ENCODE results near the gene GRIN2C.
A peak's percentile ranks its signal among the peaks of the same experiment; 100 is the strongest.
"Not testable (repeated sequence)": the region's sequence is repeated elsewhere in the genome, so short reads cannot be mapped to it uniquely, and the experiment has no call there.

Gene GRIN2C

GRCh38 chr17:74879308-74879707 lies 19.6 kb upstream of the GRIN2C start:
- ATAC-seq (no peak), DNase-seq (no peak)

DNA sequence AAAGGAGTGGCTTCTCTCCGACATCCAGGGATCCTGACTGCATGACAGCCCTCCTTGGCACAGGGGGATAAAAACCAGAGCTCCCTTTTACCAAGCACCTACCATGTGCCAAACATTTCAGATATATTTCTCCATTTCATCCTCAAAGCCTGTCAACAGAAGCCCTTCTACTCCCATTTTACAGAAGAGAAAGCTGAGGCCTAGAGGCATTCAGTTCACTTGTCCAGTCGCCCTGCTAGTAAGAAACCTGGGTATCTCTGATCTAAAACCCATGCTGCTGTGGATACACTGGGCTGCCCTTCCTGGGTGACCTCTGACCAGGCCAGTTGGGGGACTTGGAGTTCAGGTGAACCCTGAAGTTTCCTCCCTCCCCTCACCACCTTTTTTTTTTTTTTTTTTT lies 19.0 kb upstream of the GRIN2C start:
- ATAC-seq: no peak
- no peak for DNase-seq

- DNase-seq (no peak), ATAC-seq (no peak)
Measured at GRCh38 chr17:74877592-74878548, 18.2 kb upstream of the GRIN2C start.

- ATAC-seq (no peak), DNase-seq (no peak)
Measured at GRCh38 chr17:74875977-74876593, 16.4 kb upstream of the GRIN2C start.

- no peak for ATAC-seq
- DNase-seq: no peak
Measured at GRCh38 chr17:74875155-74875976, 15.7 kb upstream of the GRIN2C start.

DNA sequence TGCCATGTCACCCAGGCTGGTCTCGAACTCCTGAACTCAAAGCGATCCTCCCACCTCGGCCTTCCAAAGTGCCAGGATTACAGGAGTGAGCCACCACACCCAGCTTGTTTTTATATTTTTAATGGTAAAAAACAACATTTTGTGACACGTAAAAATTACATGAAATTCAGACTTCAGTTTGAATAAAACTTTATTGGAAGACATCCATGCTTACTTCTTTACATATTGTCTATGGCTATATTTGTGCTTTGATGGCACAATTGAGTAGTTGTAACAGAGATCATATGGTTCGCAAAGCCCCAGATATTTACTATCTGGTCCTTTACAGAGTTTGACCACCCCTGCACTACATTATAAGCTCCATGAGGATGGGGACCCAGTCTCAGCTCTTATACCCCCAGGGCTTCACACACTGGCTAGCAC lies 14.9 kb upstream of the GRIN2C start:
- ATAC-seq (no peak), DNase-seq (no peak)

DNA sequence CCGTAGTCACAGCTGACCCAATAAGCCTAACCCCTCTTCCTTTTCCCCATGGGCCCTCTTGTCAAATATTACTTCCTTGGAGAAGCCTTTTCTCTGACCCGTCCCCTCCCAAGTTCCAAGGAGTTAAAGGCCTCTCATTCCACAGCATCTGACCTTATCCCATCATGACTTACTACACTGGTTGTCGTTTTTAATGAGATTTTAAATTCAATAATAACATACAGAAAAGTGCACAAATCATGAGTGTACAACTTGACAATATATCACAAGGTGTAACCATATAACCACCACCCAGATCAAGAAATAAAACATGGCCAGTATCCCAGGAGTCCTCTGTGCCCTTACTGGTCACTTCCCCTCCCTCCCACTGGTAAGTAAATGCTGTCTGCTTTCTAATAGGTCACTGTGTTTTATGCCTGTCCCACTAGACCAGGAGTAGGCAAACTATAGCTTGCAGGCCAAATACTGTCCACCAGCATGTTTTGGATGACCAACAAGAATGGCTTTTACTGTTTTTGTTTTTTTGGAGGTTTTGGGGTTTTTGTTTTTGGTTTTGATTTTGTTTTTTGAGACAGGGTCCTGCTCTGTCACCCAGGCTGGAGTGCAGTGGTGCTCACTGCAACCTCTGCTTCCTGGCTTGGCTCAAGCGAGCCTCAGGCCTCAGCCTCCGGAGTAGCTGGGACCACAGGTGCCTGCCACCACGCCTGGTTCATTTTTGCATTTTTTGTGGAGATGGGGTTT lies 14.4 kb upstream of the GRIN2C start:
- no peak for DNase-seq

DNA sequence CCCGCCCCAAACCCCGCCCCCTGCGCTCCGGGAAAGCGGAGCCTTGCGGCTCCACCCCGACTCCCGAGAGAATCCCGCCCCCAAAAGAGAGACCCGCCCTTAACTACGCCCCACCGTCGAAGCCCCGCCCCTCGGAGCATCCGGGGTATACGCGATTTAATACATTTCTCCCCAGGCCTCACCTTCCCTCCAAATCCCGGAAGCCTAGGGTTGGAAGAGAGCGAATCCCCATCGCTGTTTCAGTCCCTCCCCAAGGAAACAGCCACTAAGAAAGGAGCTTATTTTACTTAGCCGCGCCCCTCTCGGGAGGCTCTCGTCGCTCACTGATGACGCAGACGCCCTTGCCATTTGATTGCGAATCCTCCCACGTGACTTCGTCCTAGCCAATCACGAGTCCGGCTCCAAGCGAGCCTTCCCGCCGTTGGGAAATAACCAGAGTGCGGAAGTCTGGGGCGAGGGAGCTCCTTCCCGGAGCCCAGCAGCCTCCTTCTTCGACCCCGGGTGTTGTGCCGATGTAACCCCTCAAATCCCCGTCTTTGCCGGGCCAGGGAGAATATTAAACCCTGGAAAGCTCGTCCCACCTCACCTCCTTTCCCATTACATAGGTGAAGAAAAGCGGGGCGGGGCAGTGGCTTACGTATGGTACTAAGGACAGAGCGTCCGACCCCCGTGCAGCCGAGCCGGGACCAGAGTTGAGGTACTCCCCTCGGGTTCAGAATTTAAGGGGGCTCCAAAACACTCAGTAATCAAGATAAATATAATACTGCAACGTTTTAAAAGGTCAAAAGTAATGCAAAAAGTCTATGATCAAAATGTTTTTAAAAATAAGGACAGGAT lies 13.6 kb upstream of the GRIN2C start:
- DNase-seq: peak; percentile 99
- peak; percentile 95 for ATAC-seq

More for the DNA sequence above, 14.4 kb upstream of the GRIN2C start:
- no peak for ATAC-seq

GRCh38 chr17:74872313-74873036 lies 12.8 kb upstream of the GRIN2C start, which contains the start of gene FDXR:
Gene FDXR, minus strand, starts transcription at chr17:74872994. Its CDS starts 50 bp downstream, at chr17:74872944.
- DNase-seq: no peak
- ATAC-seq: peak; percentile 7

DNA sequence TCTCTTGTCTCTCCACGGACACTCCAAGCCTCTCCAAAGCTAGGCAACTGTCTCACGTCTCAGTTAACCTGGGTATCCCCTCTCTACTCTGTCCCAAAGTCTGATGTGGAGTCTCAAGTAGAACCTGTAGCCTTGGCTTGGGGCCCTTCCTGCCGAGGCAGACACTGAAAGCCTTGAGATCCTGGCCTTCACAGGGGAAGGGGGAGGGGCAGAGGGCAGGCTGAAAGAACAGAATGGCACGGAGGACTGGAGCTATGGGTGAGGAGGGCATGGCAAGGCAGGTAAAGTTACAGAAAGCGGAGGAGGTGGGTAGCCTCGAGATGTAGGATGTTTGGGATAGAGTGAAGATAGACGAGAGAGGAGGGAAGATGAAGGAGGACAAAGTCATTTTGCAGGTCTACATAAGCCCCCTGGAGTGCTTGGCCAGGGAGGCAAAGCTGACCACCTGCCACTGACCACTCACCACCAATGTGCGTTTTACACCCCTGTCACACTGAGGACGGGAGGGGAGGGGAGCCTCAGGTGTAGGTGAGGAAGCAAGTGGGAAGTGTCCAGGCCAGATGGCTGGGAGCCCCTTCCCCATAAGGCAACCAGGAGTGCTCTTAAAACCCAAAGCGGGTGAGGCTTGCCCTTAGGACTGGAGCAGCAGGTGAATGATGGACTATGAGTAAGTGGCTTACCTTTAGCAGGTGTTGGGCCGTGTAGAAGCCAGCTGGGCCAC lies 11.8 kb upstream of the GRIN2C start:
- no peak for DNase-seq
- ATAC-seq: no peak

DNA sequence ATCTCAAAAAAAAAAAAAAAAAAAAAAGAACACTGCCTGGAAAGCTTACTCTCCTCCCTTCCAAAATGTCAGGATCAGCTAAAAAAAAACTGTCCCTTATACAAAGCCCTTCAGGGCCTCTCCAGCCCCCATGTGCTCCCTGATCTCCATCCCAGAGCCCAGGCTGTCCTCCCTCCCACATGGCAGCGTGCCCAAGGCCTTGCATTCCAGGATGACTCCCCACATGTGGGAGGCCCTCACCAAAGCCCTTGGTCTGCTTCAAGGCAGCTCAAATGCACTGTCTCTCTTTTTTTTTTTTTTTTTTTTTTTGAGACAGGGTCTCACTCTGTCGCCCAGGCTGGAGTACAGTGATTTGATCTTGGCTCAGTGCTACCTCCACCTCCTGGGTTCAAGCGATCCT lies 10.8 kb upstream of the GRIN2C start:
- DNase-seq (no peak), ATAC-seq (no peak)

DNA sequence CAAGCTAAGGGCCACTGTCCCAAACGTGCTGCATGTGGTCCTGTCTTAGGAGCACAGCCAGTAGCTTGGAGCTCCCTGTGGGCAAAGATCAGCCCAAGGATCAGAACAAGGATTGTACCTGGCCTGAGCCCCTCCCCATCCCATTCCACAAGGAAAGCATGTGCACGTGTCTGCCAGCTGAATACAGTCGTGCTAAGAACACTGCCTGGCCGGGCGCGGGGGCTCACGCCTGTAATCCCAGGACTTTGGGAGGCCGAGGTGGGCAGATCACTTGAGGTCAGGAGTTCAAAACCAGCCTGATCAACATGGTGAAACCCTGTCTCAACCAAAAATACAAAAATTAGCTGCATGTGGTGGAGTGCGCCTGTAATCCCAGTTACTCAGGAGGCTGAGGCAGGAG lies 10.3 kb upstream of the GRIN2C start:
- not testable (repeated sequence) for ATAC-seq, DNase-seq

DNA sequence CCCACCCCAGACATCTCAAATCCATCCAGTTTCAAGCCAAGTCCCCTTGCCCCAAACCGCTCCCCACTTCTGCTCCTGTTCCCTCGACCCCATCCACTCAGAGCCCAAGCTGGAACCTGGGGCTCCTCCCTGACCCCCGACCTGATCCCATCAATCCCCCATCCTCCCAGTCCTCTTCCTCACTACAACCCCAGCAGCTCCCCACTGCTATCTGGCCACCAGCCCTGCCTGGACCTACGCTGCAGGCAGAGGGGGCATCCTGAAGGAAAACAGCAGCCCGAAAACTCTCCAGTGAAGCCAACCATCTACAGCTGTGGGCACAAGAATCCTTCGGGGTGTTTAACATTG lies 9.2 kb upstream of the GRIN2C start:
- no peak for ATAC-seq
- DNase-seq: no peak

GRCh38 chr17:74868251-74868907 lies 8.7 kb upstream of the GRIN2C start:
- DNase-seq (no peak), ATAC-seq (no peak)

- no peak for ATAC-seq
- DNase-seq: no peak
Measured at GRCh38 chr17:74866198-74866835, 6.6 kb upstream of the GRIN2C start.

GRCh38 chr17:74865504-74866197 lies 6.0 kb upstream of the GRIN2C start:
- DNase-seq: no peak
- ATAC-seq: no peak

GRCh38 chr17:74864866-74865395 lies 5.2 kb upstream of the GRIN2C start:
- DNase-seq (peak; percentile 78), ATAC-seq (peak; percentile 40)

Measured in stimulated activated naive CD8-positive, alpha-beta T cell treated with anti-CD3 and anti-CD28 coated beads, Interleukin-15, Interleukin-2, amounts not matched to agents 100 U/mL and 50 U/mL, for 24 hours (primary cell).